Renal cortex interstitium (tissue), 11 donors: ENCODE results near the gene CCDC69. TPM values are rescaled to one million over a fixed set of nuclear protein-coding genes. Genes with fewer than 3 reads are reported as not detected.
"Not testable (repeated sequence)": the region's sequence is repeated elsewhere in the genome, so short reads cannot be mapped to it uniquely, and the experiment has no call there.

ENCODE experiments used
- DNase-seq, 11 donors: peaks; one replicate each; pipeline ENCODE4 v3.0.0-alpha.2; 2013; ENCODE audit warnings: low read depth in 9 of 11, low spot score in 4 of 11; ENCODE audit errors: extremely low read depth in 1 of 11
- polyA plus RNA-seq, 3 donors: library from polyadenylated mRNA; unstranded; fragments of 120-200 nt; gene quantifications; one replicate each; pipeline ENCODE4 v1.2.1, GENCODE V29; 2013; ENCODE audit not compliant: insufficient read length in 3 of 3

The CCDC69 gene
- polyA plus RNA-seq, 3 donors, result 3.9 to 5.4 (median 4.5) TPM

GRCh38 chr5:151205411-151205810 is 18.5 kb downstream of the CCDC69 start:
- DNase-seq, result no peak

- no peak for DNase-seq
Measured at GRCh38 chr5:151204051-151204450, 19.8 kb downstream of the CCDC69 start.

- no peak for DNase-seq
Measured at GRCh38 chr5:151202381-151203139, 21.3 kb downstream of the CCDC69 start.

GRCh38 chr5:151200913-151201595 is 22.8 kb downstream of the CCDC69 start:
- DNase-seq, result no peak

GRCh38 chr5:151199581-151200185 is 24.2 kb downstream of the CCDC69 start:
- DNase-seq, result no peak

GRCh38 chr5:151198861-151199260 is 25.0 kb downstream of the CCDC69 start:
- DNase-seq, result no peak

GRCh38 chr5:151197291-151197600 is 26.6 kb downstream of the CCDC69 start:
- DNase-seq, result not testable (repeated sequence)

- no peak for DNase-seq
Measured at GRCh38 chr5:151196556-151197290, 27.2 kb downstream of the CCDC69 start.

- no peak for DNase-seq
Measured at GRCh38 chr5:151195622-151196021, 28.3 kb downstream of the CCDC69 start.

- no peak for DNase-seq
Measured at GRCh38 chr5:151192626-151193025, 31.3 kb downstream of the CCDC69 start.

- DNase-seq, result no peak
Measured at GRCh38 chr5:151191661-151192060, 32.2 kb downstream of the CCDC69 start.

GRCh38 chr5:151189151-151189550 is 34.7 kb downstream of the CCDC69 start:
- no peak for DNase-seq

GRCh38 chr5:151186538-151186937 is 37.4 kb downstream of the CCDC69 start:
- no peak for DNase-seq

GRCh38 chr5:151186052-151186451 is 37.8 kb downstream of the CCDC69 start:
- no peak for DNase-seq

GRCh38 chr5:151184316-151185042 is 39.4 kb downstream of the CCDC69 start:
- no peak for DNase-seq

GRCh38 chr5:151183456-151184245 is 40.2 kb downstream of the CCDC69 start:
- peak in 1 of 11 donors; percentile 6 for DNase-seq

- DNase-seq, result no peak
Measured at GRCh38 chr5:151182976-151183375, 40.9 kb downstream of the CCDC69 start.

GRCh38 chr5:151182524-151182900 is 41.4 kb downstream of the CCDC69 start:
- no peak for DNase-seq
